HG03521 (cell line): Measurements from ENCODE around the gene RNF138.
"Not testable (repeated sequence)": the region's sequence is repeated elsewhere in the genome, so short reads cannot be mapped to it uniquely, and the experiment has no call there.

Source experiments
- ATAC-seq: cut with Tn5 transposase; IDR thresholded peaks from one replicate; pipeline ENCODE4 v1.9.1; 2021; ENCODE audit warnings: mild to moderate bottlenecking, moderate library complexity; ENCODE audit not compliant: unreplicated experiment

Gene RNF138

GRCh38 chr18:32167980-32168730, 76.5 kb downstream of the RNF138 start:
- ATAC-seq: no peak

- no peak for ATAC-seq
Measured at GRCh38 chr18:32173654-32174053, 82.0 kb downstream of the RNF138 start.

- no peak for ATAC-seq
Measured at GRCh38 chr18:32174719-32175118, 83.0 kb downstream of the RNF138 start.

GRCh38 chr18:32175265-32175664, 83.6 kb downstream of the RNF138 start:
- no peak for ATAC-seq

GRCh38 chr18:32176745-32177144, 85.1 kb downstream of the RNF138 start:
- ATAC-seq: not testable (repeated sequence)

- no peak for ATAC-seq
Measured at GRCh38 chr18:32177530-32177929, 85.9 kb downstream of the RNF138 start.
